Amygdala (tissue), 56 donors: Measurements from ENCODE around the gene SSTR5.
A peak's percentile ranks its signal among the peaks of the same experiment; 100 is the strongest.

ENCODE experiments used
- DNase-seq, 56 donors: peaks; one replicate each; lab custom pipeline; 2025; lab: John Stamatoyannopoulos, UW

Gene SSTR5

DNA sequence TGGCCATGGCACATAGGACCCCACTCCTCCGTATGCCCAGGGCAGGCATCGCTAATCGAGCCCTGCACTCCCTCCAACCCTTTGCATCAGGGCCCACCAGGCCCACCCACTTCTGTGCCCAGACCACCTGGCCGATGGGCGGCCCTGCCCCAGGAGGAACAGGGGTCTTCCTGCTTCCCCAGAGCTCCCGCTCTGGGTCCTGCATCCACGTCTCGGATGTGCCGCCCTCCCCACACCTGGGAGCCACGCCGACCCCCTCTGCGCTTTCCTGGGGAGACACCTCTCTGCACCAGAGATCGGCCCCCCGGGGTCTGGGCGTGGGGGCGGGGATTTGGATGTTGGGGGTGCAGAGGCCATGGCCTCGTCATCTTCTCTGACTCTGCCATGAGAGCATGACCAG lies 21.1 kb upstream of the SSTR5 start:
- no peak for DNase-seq

- no peak for DNase-seq
Measured at GRCh38 chr16:1052721-1053120, 19.8 kb upstream of the SSTR5 start.

DNA sequence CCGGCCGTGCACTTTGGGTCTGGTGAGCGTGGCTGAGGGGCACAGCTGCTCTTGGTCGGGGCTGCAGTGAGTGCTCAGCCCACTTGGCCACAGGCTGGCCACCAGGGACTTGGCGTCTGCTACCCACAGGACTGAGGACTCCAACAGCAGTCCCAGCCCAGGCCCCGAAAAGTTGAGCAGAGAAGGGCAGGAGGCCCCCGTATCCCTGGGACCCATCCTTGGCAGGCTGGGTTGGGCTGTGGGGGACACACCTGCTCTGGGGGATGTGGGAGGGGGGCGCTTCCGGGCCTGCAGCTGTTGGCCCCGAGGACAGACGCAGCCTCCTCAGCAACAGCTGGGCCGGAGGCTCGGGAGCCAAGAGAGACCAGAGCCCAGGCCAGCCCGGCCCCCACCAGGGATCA lies 19.4 kb upstream of the SSTR5 start:
- peak in 12 of 56 donors; percentile 14 to 67 (median 38) for DNase-seq

DNA sequence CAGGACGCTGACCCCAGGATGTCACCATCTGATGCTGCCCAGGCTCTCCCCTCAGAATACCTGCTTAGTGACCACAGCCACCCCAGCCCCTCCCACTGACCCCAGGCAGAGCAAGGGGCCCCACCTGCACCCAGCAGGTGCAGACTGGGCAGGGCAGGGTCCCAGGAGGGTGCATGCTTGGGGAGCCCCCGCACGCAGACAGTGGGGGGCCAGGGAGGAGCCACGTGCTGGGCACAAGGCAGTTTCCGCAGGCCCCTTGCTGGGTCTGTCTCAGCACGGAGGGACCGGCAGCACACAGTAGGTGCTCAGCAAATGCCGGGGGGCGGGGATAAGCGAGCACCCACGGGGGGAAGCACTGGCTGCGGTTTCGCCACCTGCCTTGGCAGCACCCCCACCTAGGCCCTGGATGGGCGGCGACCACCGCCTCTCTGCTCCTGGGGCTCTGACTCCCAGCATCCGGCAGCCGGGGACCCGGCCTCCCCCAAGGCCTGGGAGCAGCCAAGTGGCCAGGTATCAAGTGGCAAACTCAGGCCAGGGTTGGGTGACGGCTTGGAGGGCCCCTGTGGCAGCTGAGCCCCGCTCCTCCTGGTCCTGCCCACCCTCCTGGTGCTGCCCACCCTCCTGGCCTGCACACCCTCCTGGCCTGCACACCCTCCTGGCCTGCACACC lies 18.7 kb upstream of the SSTR5 start:
- DNase-seq = no peak

DNA sequence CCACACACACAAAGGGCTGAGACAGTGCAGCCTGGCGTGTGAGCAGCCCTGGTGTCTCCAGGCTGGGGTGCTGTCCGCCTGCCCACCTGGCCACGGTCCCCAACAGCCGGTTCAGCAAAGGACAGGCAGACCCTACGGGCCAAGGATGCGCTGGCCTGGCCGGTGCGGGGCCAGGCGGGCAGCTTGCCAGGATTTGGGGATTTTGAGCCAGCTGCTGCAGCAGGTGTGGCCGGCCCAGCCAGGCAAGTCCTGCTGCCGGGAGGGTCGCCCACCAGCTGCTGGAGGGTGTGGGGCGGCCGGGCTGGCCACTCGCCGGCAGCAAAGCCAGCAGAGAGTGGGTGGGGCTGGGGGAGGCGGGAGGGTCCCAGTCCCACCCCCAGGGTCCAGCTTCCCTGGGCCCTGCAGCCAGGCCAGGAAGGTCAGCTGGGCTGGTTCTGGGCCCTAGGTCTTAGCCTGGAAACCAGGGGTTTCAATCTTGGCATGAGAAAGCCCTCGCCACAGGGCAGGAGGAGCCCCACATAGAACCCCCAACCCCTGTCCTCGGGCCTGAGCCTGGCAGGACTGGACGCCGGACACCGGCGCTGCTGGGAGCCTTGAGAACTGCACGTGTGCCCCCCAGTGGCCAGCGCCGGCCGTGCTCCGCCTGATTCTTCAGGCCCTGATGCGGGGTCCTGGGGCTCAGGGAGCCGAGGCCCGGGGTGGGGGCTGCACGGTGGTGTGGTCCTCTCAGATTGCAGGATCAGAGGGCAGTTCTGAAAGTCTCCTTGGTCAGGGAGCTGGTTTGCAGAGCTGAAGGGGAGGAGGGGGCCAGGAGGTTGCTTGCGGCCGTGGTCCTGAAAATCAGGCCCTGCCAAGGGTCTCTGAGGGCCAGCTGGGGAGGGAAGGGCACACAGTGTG lies 17.6 kb upstream of the SSTR5 start:
- DNase-seq = peak in 49 of 56 donors; percentile 12 to 85 (median 50)

GRCh38 chr16:1055557-1055924 lies 17.0 kb upstream of the SSTR5 start:
- no peak for DNase-seq

GRCh38 chr16:1056196-1056595 lies 16.4 kb upstream of the SSTR5 start:
- DNase-seq = no peak

GRCh38 chr16:1057252-1057932 lies 15.2 kb upstream of the SSTR5 start:
- DNase-seq = peak in 17 of 56 donors; percentile 2 to 64 (median 28)

DNA sequence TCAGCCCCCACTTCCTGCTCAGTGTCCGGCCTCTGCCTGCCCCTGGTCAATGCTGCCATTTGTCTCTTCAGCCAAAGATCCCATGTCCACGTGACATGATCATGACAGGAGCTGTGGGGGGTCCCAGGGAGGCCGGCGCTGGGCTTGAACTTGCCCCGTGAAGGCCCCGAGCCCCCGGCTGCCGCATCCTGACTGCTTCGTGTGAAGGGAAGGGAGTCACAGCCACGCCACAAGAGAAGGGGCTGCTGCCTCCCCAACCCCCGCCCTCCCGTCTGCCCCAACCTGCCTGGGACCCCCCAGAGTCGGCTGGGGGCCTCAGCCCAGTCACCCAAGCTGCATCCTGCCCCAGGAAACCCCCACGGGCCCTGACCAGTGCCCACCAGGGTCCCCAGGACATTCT lies 14.3 kb upstream of the SSTR5 start:
- DNase-seq = no peak

- no peak for DNase-seq
Measured at GRCh38 chr16:1059310-1059709, 13.2 kb upstream of the SSTR5 start.

- DNase-seq = no peak
Measured at GRCh38 chr16:1060416-1061340, 11.9 kb upstream of the SSTR5 start.

DNA sequence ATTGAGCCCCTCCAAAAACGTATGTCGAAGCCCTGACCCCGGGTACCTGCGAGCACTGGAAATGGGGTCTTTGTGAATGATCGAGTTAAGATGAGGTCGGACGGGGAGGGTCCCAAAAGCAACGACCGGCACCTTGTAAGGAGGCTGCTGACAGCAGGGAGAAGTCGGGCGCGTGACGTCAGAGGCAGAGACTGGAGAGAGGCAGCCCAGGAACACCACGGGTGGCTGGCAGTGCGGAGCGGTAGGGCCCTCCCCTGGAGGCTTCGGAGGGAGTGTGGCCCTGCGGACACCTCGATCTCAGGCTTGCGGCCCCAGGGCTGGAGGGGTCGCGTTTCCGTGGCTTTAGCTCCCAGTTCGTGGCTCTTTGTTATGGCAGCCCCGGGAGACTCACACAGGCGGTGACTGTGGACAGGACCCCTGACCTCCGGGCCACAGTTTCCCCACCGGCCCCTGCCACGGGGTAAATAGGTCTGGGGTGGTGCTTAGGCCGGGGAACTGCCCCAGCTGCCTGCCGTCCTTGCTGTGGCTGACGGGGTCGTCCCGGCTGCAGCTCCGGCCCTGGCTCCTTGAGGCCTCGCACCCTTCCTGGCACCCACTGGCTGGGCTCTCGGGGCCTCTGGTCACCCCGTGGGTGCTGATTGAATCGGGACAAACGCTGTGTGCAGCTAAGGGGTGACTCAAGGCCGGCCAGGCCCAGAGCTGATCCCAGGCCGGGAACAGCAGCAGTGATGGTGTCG lies 10.6 kb upstream of the SSTR5 start:
- no peak for DNase-seq

GRCh38 chr16:1062895-1063294 lies 9.7 kb upstream of the SSTR5 start:
- no peak for DNase-seq

- DNase-seq = no peak
Measured at GRCh38 chr16:1063728-1064127, 8.8 kb upstream of the SSTR5 start.

- no peak for DNase-seq
Measured at GRCh38 chr16:1065469-1066128, 6.9 kb upstream of the SSTR5 start.

GRCh38 chr16:1066584-1067172 lies 5.9 kb upstream of the SSTR5 start:
- no peak for DNase-seq

DNA sequence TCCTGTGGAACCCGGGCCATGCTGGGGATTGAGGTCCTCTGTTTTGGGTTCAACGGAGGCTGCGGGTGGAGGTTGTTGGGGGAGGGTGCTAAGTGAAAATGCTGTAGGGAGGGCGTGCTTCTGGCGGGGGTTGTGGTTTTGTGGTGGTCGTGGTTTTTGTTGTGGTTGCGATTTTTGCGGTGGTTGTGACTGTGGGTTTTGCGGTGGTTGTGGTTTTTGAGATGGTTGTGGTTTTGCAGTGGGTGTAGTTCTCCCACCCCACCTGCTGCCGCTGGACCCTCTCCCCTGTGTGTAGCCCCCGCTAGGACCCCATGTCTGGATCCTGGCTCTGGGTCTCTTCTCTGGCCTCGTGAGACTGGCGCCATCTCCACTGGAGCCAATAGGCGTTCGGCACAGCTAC lies 4.9 kb upstream of the SSTR5 start:
- DNase-seq = no peak

GRCh38 chr16:1068451-1068850 lies 4.1 kb upstream of the SSTR5 start:
- peak in 1 of 56 donors; percentile 53 for DNase-seq

DNA sequence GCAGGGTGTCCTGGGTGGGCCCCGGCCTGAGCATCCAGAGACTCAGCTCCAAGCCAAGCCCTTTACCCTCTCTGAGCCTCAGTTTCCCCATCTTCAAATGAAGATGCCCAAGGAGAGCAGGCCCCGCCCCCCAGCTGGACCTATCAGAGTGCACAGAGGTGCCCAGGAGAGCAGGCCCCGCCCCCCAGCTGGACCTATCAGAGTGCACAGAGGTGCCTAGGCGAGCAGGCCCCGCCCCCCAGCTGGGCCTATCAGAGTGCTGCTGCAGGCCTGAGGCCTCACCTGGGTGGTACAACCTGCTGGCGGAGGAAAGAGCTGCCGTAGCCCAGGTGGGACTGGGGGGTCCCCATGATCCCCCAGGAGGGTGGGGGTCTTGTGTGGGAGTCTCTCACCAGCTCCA lies 3.4 kb upstream of the SSTR5 start:
- DNase-seq = peak in 1 of 56 donors; percentile 18
